A549 (cell line): ENCODE data around the gene C10orf67.

Experiments
- CEBPB ChIP-seq, 2 experiments: fragments of >200 bp in 1 of 2; sonication (Bioruptor Twin) in 1 of 2; formaldehyde crosslinking in 1 of 2; IDR thresholded peaks; 2 replicates each; pipeline ENCODE4 v1.6.1; 2012 to 2016
- CTCF ChIP-seq: fragments of >200 bp; sonication (Bioruptor Twin); formaldehyde crosslinking; IDR thresholded peaks from 3 replicates; pipeline ENCODE4 v1.5.1; 2016
- EP300 ChIP-seq, 2 experiments: fragments of >200 bp; sonication (Bioruptor Twin); formaldehyde crosslinking; IDR thresholded peaks; 2 replicates in 1 of 2; 3 replicates in 1 of 2; pipeline ENCODE4 v1.6.1; 2016 to 2017
- MAZ ChIP-seq: fragments of 150-350 bp; IDR thresholded peaks from 2 replicates; pipeline ENCODE4 v1.6.1; 2014; ENCODE audit warnings: antibody characterized with exemption, low read depth, low read length, borderline replicate concordance
- POLR2A ChIP-seq: IDR thresholded peaks from 2 replicates; pipeline ENCODE4 v1.6.1; 2012; ENCODE audit warnings: mild to moderate bottlenecking, low read length
- POLR2AphosphoS2 ChIP-seq: conservative IDR thresholded peaks from 2 replicates; pipeline ENCODE4 v1.6.1; 2012; ENCODE audit warnings: low read length, improper control_type of control experiment, inconsistent platforms
- RARB ChIP-seq: fragments of 250-450 bp; sonication (Bioruptor Pico); IDR thresholded peaks from 2 replicates; pipeline ENCODE4 v1.8.0; 2021; ENCODE audit warnings: mild to moderate bottlenecking, moderate library complexity
- RFX5 ChIP-seq: fragments of 450-650 bp; IDR thresholded peaks from 2 replicates; pipeline ENCODE4 v1.7.1; 2014; ENCODE audit warnings: antibody characterized with exemption, mild to moderate bottlenecking, moderate library complexity
- RNF2 ChIP-seq: fragments of 200-600 bp; sonication (generic); IDR thresholded peaks from 2 replicates; pipeline ENCODE4 v1.6.1; 2016; ENCODE audit warnings: low read depth, mild to moderate bottlenecking, antibody characterized with exemption, moderate library complexity, borderline replicate concordance
- ZSCAN20 ChIP-seq: fragments of 250-450 bp; sonication (Bioruptor Pico); IDR thresholded peaks from 2 replicates; pipeline ENCODE4 v1.8.0; 2022; ENCODE audit warnings: mild to moderate bottlenecking, moderate library complexity
- TF ChIP-seq, protein P1 (sequence below): IDR thresholded peaks from 2 replicates; pipeline ENCODE4 v1.6.1; 2012; ENCODE audit warnings: low read depth, borderline replicate concordance
- TF ChIP-seq, protein P2 (sequence below): fragments of 450-650 bp; IDR thresholded peaks from 2 replicates; pipeline ENCODE4 v1.6.1; 2014; ENCODE audit warnings: antibody characterized with exemption
- TF ChIP-seq, protein P3 (sequence below): IDR thresholded peaks from 2 replicates; pipeline ENCODE4 v1.6.1; 2012

- TF ChIP-seq CTCF (no peak; the same call in 2 of the 3 replicates), POLR2A (no peak), POLR2AphosphoS2 (no peak), MAZ (no peak), ZSCAN20 (no peak), RNF2 (no peak), CEBPB (IDR thresholded peaks at IDR 0.05) (no peak), RARB (CRISPR knock-in tag) (no peak), EP300 (IDR thresholded peaks at IDR 0.05) (no peak), RFX5 (no peak)
- TF ChIP-seq, protein P1, sequence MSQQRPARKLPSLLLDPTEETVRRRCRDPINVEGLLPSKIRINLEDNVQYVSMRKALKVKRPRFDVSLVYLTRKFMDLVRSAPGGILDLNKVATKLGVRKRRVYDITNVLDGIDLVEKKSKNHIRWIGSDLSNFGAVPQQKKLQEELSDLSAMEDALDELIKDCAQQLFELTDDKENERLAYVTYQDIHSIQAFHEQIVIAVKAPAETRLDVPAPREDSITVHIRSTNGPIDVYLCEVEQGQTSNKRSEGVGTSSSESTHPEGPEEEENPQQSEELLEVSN = no peak
- TF ChIP-seq, protein P2, sequence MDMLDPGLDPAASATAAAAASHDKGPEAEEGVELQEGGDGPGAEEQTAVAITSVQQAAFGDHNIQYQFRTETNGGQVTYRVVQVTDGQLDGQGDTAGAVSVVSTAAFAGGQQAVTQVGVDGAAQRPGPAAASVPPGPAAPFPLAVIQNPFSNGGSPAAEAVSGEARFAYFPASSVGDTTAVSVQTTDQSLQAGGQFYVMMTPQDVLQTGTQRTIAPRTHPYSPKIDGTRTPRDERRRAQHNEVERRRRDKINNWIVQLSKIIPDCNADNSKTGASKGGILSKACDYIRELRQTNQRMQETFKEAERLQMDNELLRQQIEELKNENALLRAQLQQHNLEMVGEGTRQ = no peak
- TF ChIP-seq, protein P3, sequence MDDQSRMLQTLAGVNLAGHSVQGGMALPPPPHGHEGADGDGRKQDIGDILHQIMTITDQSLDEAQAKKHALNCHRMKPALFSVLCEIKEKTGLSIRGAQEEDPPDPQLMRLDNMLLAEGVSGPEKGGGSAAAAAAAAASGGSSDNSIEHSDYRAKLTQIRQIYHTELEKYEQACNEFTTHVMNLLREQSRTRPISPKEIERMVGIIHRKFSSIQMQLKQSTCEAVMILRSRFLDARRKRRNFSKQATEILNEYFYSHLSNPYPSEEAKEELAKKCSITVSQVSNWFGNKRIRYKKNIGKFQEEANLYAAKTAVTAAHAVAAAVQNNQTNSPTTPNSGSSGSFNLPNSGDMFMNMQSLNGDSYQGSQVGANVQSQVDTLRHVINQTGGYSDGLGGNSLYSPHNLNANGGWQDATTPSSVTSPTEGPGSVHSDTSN = no peak
These were observed 6.3 kb downstream of the C10orf67 start for GRCh38 chr10:23338155-23338828.
